ENCODE results near the gene STKLD1.
A peak's percentile ranks its signal among the peaks of the same experiment; 100 is the strongest.
"Not testable (repeated sequence)": the region's sequence is repeated elsewhere in the genome, so short reads cannot be mapped to it uniquely, and the experiment has no call there.

Gene STKLD1

DNA sequence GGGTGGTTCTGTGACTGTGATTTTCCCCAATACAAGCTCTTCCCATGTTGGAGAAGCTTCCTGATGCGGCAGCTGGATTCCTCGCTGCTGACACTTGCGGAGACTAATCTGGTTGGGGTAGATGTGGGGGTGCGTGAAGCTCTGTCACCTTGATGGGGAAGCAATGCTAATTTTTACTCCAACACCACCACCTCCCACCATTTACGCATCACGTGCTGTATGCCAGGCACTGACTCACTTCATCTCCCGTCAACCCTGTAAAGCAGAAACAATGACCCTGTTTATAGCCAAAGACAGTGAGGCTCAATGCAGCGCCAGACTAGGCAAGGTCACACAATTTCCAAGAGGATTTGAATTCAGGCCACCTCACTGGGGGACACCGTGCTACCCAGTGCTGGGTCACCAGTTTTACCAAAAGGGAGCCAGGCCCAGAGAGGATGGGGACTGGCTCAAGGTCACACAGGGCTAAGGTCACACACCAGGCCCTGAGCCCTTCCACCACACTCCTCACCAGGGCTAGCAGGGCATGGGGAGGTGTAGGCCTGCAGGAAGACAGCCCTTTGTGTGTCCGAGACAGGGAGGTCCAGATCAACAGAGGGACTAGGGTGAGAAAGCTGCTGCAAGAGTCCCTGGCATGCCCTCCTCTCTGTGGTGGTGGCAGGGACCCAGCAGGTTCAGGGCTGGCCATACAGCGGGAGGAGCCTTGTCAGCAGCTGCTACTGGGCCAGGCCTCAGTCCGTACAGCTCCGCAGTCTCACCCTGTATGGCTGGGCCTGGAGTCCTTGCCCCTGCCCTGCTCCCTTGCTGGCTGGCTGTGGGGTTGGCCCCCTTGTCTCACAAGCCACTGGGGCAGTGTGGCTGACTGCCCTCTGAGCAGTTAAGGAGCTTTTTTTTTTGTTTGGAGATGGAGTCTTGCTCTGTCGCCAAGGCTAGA is 3.3 kb downstream of the STKLD1 start:
- DNase-seq: no peak
- in situ Hi-C loops (cut with MboI; ENCODE audit: low pct_unique_long_range_greater_than_20kb, low sequenced_read_pairs): no loop called here

DNA sequence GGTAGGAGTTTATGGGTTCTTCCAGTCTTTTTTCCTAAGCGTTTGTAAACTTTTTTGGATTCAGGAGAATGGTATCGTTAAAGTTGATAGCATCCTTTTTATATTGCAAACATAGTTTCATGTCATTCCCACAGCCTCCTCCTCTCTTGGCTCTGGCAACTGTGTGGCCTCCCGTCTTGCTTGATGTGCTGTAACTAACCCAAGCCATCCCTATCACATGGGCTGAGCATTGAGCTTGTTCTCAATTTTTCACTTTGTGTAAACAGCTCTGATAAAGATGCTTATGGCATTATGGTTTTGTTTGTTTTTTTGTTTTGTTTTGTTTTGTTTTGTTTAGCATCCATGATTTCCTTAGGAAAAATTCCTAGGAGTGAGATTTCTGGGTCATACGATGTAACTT is 4.6 kb downstream of the STKLD1 start:
- in situ Hi-C loops (cut with MboI; ENCODE audit: low pct_unique_long_range_greater_than_20kb, low sequenced_read_pairs): no loop called here
- DNase-seq: no peak

DNA sequence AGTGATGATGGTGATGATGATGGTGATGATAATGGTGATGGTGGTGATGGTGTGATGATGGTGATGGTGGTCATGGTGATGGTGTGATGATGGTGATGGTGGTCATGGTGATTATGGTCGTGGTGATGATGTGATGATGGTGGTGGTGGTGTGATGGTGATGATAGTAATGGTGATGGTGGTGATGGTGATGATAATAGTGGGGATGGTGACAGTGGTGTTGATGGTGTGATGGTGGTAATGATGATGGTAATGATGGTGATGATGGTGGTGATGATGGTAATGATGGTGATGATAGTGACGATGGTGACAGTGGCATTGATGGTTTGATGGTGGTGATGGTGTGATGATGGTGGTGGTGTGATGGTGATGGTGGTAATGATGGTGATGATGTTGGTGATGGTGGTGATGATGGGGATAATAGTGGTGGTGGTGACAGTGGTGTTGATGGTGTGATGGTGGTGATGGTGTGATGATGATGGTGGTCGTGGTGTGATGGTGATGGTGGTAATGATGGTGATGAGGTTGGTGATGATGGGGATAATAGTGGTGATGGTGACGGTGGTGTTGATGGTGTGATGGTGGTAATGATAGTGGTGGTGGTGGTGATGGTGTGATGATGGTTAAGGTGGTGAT is 6.5 kb downstream of the STKLD1 start:
- DNase-seq: no peak
- in situ Hi-C loops (cut with MboI; ENCODE audit: low pct_unique_long_range_greater_than_20kb, low sequenced_read_pairs): no loop called here

DNA sequence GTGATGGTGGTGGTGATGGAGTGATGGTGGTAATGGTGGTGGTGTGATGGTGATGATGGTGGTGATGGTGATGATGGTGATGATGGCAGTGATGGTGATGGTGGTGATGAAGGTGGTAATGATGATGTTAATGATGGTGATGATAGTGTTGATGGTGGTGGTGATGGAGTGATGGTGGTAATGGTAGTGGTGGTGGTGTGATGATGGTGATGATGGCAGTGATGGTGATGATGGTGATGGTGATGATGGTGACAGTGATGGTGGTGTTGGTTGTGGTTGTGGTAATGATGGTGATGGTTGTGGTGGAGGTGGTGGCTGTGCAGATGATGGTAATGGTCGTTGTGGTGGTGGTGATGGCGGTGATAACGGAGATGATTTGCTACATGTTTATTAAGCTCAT is 7.3 kb downstream of the STKLD1 start:
- in situ Hi-C loops (cut with MboI; ENCODE audit: low pct_unique_long_range_greater_than_20kb, low sequenced_read_pairs): no loop called here
- no peak for DNase-seq

DNA sequence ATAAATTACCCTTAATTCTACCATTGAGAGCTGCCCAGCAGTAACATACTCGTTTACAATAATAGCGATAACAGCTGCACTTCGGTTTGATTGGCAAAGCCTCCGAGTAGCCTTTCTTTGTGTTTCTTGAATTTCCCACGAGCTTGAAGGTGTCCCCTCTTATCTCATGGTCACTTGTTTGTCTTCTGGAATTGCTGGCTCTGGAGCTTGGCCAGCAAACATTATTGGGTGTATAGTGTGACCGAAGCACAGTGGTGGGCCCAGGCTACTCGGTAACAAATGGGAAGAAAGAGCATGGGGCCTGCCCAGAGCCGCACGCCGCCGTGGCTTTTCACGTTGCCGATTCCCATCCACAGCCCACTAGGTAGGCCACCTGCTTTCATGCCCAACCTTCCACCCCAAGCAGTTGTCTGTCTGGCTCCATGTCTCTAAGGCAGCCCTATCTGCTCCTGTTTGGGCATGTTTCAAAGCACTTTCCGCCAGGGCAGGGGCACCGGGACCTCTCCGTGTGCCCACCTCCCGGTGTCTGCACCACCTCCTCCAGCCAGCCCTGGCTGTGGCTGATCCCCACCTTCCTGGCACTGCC is 8.7 kb downstream of the STKLD1 start:
- in situ Hi-C loops (cut with MboI; ENCODE audit: low pct_unique_long_range_greater_than_20kb, low sequenced_read_pairs): no loop called here

DNA sequence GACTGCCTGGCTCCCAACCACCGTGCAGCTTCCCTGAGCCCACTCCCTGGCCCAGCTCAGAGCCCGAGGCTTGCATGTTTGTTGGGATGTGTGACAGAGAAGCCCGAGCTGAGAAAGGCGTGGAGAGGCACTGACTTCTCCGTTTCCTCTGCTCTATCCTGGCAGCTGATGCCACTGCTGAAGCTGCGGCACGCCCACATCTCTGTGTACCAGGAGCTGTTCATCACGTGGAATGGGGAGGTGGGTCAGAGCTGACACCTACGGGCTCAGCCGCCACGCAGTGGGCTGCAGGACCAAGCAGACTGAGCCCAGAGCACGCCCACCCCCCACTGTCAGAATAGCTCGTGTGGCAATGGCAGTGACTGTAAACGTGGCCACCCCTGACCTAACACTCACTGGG is 9.3 kb downstream of the STKLD1 start:
- in situ Hi-C loops (cut with MboI; ENCODE audit: low pct_unique_long_range_greater_than_20kb, low sequenced_read_pairs): no loop called here
- DNase-seq: no peak

More for the DNA sequence above, 8.7 kb downstream of the STKLD1 start:
- no peak for DNase-seq

DNA sequence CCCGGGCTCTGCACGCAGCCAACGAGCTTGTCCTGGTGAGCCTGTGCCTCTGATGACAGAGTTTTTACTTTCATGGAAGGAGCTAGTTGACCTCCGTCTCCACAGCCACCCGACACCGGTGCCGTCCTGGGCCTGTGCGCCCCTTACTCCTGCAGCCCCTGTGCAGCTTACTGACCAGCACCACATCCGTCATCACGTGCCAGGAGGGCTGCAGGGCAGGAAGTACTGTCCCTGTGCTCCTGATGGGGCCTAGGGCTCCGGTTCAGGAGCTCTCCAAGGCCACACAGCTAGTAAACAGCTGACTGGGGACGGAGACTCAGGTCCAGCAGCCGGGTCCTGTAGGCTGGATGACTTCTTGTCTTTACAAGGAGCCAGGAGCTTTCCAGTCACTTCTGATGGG is 10.2 kb downstream of the STKLD1 start:
- no peak for DNase-seq
- in situ Hi-C loops (cut with MboI; ENCODE audit: low pct_unique_long_range_greater_than_20kb, low sequenced_read_pairs): no loop called here

DNA sequence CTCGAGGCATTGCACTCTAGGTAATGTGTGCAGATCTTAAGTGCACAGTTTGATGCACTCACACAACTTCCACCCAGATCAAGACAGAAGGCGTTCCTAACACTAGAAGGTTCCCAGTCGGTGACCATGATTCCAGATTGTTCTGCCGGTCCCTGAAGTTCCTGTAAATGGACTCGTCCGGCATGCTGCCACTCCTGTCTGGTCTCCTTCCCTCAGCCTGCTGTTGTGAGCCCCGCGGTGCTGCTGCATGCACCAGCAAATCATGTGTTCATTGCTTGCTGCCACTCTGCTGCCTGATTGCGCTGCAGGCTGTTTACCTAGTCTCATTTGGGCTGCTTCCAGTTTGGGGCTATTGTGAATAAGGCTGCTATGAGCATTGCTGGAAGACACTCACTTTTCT is 11.5 kb downstream of the STKLD1 start:
- in situ Hi-C loops (cut with MboI; ENCODE audit: low pct_unique_long_range_greater_than_20kb, low sequenced_read_pairs): no loop called here
- no peak for DNase-seq

DNA sequence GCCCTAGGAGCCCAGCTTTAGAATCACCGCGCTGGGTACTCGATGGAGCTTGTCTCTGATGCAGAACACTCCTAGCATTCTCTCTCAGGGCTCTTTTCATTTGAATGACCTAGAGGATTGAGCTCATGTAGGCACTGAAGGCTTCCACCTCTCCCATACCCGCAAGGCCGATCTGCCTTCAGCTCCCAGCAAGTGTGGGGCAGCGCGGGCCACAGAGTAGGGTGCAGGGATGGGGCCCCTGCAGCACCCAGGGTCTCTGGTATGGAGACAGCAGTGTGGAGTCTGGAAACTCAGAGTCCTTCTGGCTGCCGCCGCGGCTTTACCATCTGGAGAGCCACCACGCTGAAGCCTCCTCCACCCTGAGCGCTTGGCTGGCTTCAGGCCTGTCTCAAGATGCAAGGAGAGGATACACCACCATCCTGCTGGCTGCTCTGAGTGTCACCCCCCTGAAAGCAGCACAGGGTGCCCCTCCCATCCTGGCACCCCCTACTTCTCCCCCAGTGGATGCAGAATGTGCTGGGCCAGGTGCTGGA is 12.9 kb downstream of the STKLD1 start:
- no peak for DNase-seq
- in situ Hi-C loops (cut with MboI; ENCODE audit: low pct_unique_long_range_greater_than_20kb, low sequenced_read_pairs): no loop called here

DNA sequence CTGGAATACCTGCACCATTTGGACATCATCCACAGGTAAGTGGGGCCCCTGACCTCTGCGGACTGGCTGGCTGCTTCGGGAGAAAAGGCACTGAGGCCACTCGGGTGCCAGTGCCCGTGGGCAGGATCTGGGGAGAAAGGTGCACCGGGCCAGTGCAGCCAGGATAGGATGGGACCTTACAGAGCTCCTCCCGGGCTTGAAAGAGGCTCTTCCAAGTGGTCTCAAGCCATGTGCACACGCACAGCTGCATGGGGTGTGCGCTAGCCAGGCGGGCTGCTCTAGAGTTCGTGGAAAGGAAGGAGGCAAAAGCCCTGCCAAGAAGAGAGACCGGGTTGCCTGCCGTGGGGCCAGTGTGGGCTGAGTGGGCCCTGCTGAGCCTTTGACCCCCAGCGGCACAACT is 13.4 kb downstream of the STKLD1 start:
- DNase-seq: no peak
- in situ Hi-C loops (cut with MboI; ENCODE audit: low pct_unique_long_range_greater_than_20kb, low sequenced_read_pairs): no loop called here

DNA sequence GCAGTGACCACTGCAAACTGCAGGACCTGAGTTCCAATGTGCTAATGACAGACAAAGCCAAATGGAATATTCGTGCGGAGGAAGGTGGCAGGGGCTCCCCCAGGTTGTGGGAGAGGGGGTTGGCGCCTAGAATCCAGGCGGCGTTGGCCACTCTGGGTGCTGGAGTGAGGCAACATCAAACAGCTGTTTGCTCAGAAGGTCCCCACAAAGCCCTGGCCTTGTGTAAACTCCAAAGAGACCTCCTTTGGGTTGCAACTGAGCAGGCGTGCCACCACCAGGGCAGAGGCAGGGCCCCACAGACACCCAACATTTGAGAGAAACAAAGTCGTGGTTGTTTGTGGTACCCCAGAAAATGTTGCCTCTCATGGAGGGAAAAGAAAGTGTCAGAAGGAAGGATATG is 14.5 kb downstream of the STKLD1 start:
- in situ Hi-C loops (cut with MboI; ENCODE audit: low pct_unique_long_range_greater_than_20kb, low sequenced_read_pairs): no loop called here
- DNase-seq: no peak

DNA sequence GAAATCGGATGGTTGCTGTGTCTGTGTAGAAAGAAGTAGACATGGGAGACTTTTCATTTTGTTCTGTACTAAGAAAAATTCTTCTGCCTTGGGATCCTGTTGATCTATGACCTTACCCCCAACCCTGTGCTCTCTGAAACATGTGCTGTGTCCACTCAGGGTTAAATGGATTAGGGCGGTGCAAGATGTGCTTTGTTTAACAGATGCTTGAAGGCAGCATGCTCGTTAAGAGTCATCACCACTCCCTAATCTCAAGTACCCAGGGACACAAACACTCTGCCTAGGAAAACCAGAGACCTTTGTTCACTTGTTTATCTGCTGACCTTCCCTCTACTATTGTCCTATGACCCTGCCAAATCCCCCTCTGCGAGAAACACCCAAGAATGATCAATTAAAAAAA is 15.3 kb downstream of the STKLD1 start:
- DNase-seq; in situ Hi-C loops (cut with MboI; ENCODE audit: low pct_unique_long_range_greater_than_20kb, low sequenced_read_pairs): not testable (repeated sequence)

DNA sequence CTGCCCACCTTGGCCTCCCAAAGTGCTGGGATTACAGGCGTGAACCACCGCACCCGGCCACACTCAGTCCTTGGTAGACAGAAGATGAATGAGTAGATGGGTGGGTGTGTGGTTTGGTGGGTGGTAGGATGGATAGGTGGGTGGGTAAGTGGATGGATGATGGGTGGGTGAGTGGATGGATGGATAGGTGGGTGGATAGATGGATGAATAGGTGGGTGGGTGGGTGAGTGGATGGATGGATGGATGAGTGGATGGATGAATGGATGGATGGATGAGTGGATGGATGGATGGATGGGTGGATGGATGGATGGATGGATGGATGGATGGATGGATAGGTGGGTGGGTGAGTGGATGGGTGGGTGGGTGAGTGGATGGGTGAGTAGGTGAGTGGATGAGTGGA is 16.1 kb downstream of the STKLD1 start:
- in situ Hi-C loops (cut with MboI; ENCODE audit: low pct_unique_long_range_greater_than_20kb, low sequenced_read_pairs); DNase-seq: not testable (repeated sequence)

DNA sequence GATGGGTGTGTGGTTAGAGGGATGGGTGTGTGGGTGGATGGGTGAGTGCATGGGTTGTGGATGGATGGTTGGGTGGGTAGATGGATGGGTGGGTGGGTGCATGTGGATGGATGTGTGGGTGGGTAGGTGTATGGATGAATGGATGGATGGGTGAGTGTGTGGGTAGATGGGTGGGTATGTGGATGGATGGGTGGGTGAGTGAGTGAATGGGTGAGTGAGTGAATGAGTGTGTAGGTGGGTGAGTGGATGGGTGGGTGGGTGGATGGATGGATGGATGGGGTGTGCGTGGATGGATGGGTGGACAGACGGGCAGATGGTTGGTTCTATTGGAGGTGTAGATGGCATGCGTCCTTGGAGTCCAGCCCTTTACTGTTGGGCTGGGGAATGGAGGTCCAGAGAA is 17.2 kb downstream of the STKLD1 start:
- no peak for DNase-seq
- in situ Hi-C loops (cut with MboI; ENCODE audit: low pct_unique_long_range_greater_than_20kb, low sequenced_read_pairs): no loop called here

DNA sequence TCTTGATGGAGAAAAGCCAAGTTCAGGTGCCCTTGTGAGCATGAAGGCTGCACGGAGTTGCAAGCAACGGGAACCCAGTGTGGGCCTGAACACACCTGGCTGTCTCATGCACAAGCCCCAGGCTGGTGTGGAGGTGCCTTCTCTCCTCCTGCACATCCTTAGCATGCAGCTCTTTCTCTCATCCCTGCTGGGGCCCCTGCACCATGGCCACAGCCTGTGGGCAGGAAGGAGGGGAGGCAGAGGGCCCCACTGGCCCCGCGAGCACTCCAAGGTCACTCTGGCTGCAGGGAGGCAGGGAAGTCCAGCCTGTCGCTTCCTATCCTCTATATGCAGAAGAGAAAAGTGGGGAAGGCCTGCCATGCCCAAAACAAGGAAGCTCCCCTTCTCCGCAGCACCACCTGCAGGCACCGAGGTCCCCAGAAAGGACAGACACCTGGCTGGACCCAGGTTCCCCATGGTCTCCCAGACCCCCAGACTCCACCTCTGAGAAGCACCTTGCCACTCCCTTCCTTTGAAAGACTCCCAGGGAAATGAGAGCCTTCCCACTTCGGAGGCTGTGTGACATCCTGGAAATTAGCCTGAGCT is 18.6 kb downstream of the STKLD1 start:
- in situ Hi-C loops (cut with MboI; ENCODE audit: low pct_unique_long_range_greater_than_20kb, low sequenced_read_pairs): no loop called here

DNA sequence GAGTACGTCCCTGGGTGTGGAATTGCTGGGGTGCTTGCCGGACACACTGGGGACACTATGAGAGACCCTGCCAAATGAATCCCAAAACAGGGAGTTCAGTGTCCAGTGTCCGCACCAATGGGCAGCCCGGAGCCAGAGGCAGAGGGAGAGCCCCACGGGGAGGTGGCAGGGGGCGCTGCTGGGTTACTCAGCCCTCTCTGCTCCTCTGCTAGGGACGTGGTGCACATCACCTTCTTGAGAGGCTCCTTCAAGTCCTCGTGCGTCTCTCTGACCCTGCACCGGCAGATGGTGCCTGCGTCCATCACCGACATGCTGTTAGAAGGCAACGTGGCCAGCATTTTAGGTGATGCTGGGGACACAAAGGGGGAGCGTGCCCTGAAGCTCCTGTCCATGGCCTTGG is 20.8 kb downstream of the STKLD1 start:
- in situ Hi-C loops (cut with MboI; ENCODE audit: low pct_unique_long_range_greater_than_20kb, low sequenced_read_pairs): no loop called here
- DNase-seq: peak; percentile 31

More for the DNA sequence above, 18.6 kb downstream of the STKLD1 start:
- DNase-seq: no peak

DNA sequence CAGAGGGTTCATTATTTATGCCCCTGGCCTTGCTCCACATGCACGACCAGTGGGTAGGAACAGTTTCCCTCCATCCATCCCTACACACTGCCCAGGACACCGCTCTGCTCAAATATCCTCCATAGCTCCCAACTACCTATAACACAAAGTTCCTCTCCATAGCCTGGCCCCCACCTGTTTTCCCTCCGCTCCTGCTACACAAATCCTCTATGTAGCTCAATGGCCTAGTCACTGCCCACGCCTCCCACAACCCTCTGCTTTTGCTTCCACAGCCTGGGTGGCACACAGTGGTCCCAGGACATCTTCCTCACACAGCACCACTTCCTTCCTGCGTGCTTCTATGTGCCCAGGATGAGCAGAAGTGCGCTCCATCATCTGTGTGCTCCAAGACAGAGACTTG is 21.2 kb downstream of the STKLD1 start:
- DNase-seq: no peak
- in situ Hi-C loops (cut with MboI; ENCODE audit: low pct_unique_long_range_greater_than_20kb, low sequenced_read_pairs): no loop called here

DNA sequence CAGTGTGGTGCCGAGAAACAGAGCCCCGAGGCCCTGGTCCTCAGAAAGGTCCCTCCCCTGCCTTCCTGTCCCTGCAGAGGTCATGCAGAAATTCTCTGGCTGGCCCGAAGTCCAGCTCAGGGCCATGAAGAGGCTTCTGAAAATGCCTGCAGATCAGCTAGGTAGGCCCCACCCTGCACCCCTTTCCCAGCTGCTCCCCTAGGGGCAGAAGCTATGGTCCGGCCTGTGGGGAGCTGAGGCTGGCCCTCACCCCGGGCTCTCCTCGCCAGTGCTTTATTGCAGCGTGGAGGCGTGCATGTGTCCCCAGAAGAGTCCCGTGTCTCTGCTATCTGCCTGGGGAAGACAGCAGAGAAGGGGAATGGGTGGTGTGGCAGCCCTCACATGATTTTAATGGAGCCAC is 21.7 kb downstream of the STKLD1 start:
- DNase-seq: no peak
- in situ Hi-C loops (cut with MboI; ENCODE audit: low pct_unique_long_range_greater_than_20kb, low sequenced_read_pairs): no loop called here

DNA sequence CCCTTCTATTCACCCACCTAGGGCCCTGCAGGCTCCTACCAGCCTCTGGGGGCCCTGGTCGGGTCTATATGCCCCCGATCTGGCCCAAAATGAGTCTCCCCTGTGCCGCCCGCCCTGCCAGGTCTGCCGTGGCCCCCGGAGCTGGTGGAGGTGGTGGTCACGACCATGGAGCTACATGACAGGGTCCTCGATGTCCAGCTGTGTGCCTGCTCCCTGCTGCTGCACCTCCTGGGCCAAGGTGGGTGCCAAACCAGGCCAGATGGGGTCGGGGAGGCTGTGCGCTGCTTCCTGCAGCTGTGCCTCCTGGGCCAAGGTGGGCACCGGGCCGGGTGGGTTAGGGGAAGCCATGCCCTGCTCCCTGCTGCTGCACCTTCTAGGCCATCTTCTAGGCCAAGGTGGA is 24.1 kb downstream of the STKLD1 start:
- in situ Hi-C loops (cut with MboI; ENCODE audit: low pct_unique_long_range_greater_than_20kb, low sequenced_read_pairs): no loop called here
- DNase-seq: no peak

DNA sequence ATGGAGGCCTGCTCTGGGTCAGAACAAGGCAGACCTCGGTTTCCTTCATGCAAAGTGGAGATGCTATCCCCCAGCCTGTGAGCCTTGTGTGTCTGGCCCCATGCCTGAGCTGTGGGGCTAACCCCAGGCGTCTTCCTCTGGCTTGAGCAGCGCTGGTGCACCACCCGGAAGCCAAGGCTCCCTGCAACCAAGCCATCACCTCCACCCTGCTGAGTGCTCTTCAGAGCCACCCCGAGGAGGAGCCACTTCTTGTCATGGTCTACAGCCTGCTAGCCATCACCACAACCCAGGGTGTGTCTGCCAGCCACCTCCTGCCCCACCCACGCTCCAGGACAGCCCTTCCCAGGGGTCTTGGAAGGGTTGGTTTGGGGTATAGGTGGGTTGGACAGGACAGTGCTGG is 25.4 kb downstream of the STKLD1 start:
- no peak for DNase-seq
- in situ Hi-C loops (cut with MboI; ENCODE audit: low pct_unique_long_range_greater_than_20kb, low sequenced_read_pairs): no loop called here

Data from KBM-7 (cell line).